Measurements from ENCODE around the gene IGFBP2.
"Not testable (repeated sequence)": the region's sequence is repeated elsewhere in the genome, so short reads cannot be mapped to it uniquely, and the experiment has no call there.

The IGFBP2 gene

GRCh38 chr2:216632952-216633615 is at the start of gene IGFBP2:
IGFBP2 (plus strand) TSS chr2:216633420; CDS start chr2:216633524, 104 bp downstream.
- DNase-seq (ENCODE audit: low spot score in 2 of 2) (no peak), ATAC-seq (ENCODE audit: low read depth) (no peak)
- Mint-ChIP-seq H3K9me3 (no peaks in the 10 kb centered on the region), H3K36me3 (peaks cover 2% of the 10 kb centered on the region), H3K27ac (no peak within 1 kb of the TSS), H3K4me3 (peak within 1 kb of the TSS; percentile 69), H3K4me1 (peaks cover 15% of the 10 kb centered on the region), H3K27me3 (peaks cover 36% of the 10 kb centered on the region)

- DNase-seq (ENCODE audit: low spot score in 2 of 2) (no peak), ATAC-seq (ENCODE audit: low read depth) (no peak)
- H3K4me3 Mint-ChIP-seq: no peak overlapping the region
- no peak overlapping the region for H3K27ac Mint-ChIP-seq
- no peaks in the 10 kb centered on the region for H3K4me1 Mint-ChIP-seq
- no peaks in the 10 kb centered on the region for H3K36me3 Mint-ChIP-seq
- H3K9me3 Mint-ChIP-seq: no peaks in the 10 kb centered on the region
- H3K27me3 Mint-ChIP-seq: peaks cover 16% of the 10 kb centered on the region
Measured at GRCh38 chr2:216583606-216584005, 49.6 kb upstream of the IGFBP2 start.

DNA sequence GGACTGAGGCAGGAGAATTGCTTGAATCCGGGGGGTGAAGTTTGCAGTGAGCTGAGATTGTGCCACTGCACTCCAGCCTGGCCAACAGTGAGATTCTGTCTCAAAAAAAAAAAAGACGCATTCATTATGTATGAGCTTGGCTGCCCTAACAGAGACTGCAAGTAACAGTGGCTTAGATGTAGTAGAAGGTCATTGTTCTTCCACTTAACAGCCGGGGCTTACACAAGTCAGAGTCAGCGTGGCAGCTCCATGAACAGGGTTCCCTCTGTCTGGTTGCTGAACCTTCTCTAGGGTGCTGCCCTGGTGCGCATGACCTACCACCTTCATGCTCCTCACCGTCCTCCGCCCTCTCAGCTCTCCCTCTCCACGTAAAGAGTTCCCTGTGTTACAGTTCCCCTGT is 49.1 kb upstream of the IGFBP2 start:
- Mint-ChIP-seq H3K9me3 (no peaks in the 10 kb centered on the region), H3K4me1 (no peaks in the 10 kb centered on the region), H3K36me3 (no peaks in the 10 kb centered on the region), H3K27ac (no peak overlapping the region), H3K4me3 (no peak overlapping the region), H3K27me3 (peaks cover 16% of the 10 kb centered on the region)
- ATAC-seq (ENCODE audit: low read depth) (no peak), DNase-seq (ENCODE audit: low spot score in 2 of 2) (no peak)

GRCh38 chr2:216585441-216585840 is 47.8 kb upstream of the IGFBP2 start:
- H3K9me3 Mint-ChIP-seq: no peaks in the 10 kb centered on the region
- no peak overlapping the region for H3K27ac Mint-ChIP-seq
- DNase-seq (ENCODE audit: low spot score in 2 of 2) (no peak), ATAC-seq (ENCODE audit: low read depth) (no peak)
- H3K4me1 Mint-ChIP-seq: no peaks in the 10 kb centered on the region
- H3K36me3 Mint-ChIP-seq: no peaks in the 10 kb centered on the region
- no peak overlapping the region for H3K4me3 Mint-ChIP-seq
- H3K27me3 Mint-ChIP-seq: peaks cover 16% of the 10 kb centered on the region

DNA sequence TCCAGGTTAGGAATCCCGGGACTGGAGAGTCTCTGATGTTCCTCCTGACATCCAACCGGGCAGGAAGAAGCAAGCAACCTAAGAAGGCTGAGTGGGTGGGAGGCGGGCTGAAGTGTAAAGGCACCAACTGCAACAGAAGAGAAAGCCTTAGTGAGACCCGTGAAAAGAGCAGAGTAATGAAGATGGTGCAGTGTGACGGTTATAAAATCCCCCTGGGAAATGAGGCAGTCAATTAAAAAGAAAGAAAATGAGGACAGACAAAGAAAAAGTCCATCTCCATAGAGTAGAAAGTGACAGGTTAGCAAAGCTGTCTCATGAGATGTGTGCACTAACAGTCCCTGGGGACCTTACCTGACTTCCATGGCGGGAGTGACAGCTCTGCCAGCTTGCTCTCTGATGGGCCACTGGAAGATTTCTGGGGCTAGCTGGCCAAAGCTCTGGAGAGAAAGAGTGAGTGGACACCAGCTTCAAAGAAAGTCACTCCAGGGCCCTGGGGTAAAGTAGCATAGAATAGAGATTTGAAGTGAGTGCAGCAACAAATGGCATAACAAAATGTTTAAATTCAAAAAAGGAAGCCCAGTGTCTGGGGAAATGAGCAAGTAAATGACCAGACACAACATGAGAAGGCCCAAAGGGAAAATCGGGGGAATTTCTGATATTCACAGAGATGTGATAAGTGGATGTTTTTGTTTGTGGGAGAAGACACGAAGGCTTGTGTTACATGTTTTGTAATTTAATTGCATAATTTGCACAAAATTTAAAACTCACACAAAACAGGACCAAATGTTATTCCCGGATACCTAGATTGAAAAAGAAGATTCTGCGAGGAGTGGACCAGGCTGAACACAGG is 44.1 kb upstream of the IGFBP2 start:
- ATAC-seq (ENCODE audit: low read depth) (no peak), DNase-seq (ENCODE audit: low spot score in 2 of 2) (no peak)
- Mint-ChIP-seq H3K27me3 (peaks cover 10% of the 10 kb centered on the region), H3K27ac (no peak overlapping the region), H3K9me3 (no peaks in the 10 kb centered on the region), H3K36me3 (no peaks in the 10 kb centered on the region), H3K4me3 (no peak overlapping the region), H3K4me1 (no peaks in the 10 kb centered on the region)

- DNase-seq (ENCODE audit: low spot score in 2 of 2) (no peak), ATAC-seq (ENCODE audit: low read depth) (no peak)
Measured at GRCh38 chr2:216589791-216590190, 43.4 kb upstream of the IGFBP2 start.

DNA sequence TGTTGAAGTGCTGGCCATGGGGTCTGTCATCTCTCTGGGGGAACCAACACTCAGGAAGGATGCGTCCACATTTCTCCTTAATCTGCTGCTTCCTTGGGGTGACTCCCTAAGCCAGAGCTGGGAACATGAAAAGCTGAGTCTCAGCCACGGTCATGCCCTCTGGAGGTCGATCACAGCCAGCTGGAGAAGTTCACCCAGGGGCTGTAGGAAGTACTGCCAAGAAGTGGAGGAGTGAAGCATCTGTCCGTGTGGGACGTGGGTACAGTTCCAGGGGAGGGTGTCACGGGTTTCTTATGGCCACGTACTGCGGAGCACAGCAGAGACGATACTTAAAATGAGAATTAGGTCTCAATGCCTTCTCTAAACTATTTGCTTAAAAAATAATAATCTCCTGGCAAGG is 42.4 kb upstream of the IGFBP2 start:
- ATAC-seq (ENCODE audit: low read depth) (no peak), DNase-seq (ENCODE audit: low spot score in 2 of 2) (no peak)
- H3K4me3 Mint-ChIP-seq: no peak overlapping the region
- no peak overlapping the region for H3K27ac Mint-ChIP-seq
- no peaks in the 10 kb centered on the region for H3K9me3 Mint-ChIP-seq
- H3K4me1 Mint-ChIP-seq: no peaks in the 10 kb centered on the region
- H3K27me3 Mint-ChIP-seq: peaks cover 5% of the 10 kb centered on the region
- no peaks in the 10 kb centered on the region for H3K36me3 Mint-ChIP-seq

More at GRCh38 chr2:216589791-216590190, 43.4 kb upstream of the IGFBP2 start:
- Mint-ChIP-seq H3K27me3 (peaks cover 5% of the 10 kb centered on the region), H3K9me3 (no peaks in the 10 kb centered on the region), H3K4me3 (no peak overlapping the region), H3K36me3 (no peaks in the 10 kb centered on the region), H3K4me1 (no peaks in the 10 kb centered on the region), H3K27ac (no peak overlapping the region)

DNA sequence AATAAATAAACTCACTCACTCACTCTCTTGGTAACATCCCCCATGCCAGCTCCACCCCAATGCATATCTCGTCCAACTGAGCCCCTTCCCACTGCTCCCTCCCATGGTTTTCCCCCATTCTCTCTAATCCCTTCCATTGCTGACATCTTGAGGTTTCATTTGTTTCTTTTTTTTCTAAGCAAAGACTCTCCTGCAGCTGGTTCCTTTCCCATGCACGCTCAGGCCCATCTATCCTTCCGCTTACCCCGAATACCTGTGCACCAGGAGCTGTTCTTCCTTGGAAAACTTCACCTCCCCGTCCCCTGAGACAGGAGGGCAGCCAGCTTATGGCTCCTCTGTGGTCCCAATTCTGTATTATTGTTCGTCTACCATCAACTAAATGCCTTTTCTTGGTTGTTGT is 41.7 kb upstream of the IGFBP2 start:
- Mint-ChIP-seq H3K4me1 (no peaks in the 10 kb centered on the region), H3K27me3 (peaks cover 5% of the 10 kb centered on the region), H3K36me3 (no peaks in the 10 kb centered on the region), H3K4me3 (no peak overlapping the region), H3K9me3 (no peaks in the 10 kb centered on the region), H3K27ac (no peak overlapping the region)
- DNase-seq (ENCODE audit: low spot score in 2 of 2): no peak
- no peak for ATAC-seq (ENCODE audit: low read depth)

GRCh38 chr2:216594081-216594480 is 39.1 kb upstream of the IGFBP2 start:
- ATAC-seq (ENCODE audit: low read depth) (no peak), DNase-seq (ENCODE audit: low spot score in 2 of 2) (no peak)
- H3K27ac Mint-ChIP-seq: no peak overlapping the region
- no peaks in the 10 kb centered on the region for H3K9me3 Mint-ChIP-seq
- H3K4me1 Mint-ChIP-seq: no peaks in the 10 kb centered on the region
- H3K36me3 Mint-ChIP-seq: no peaks in the 10 kb centered on the region
- H3K4me3 Mint-ChIP-seq: no peak overlapping the region
- H3K27me3 Mint-ChIP-seq: peaks cover 5% of the 10 kb centered on the region

- peaks cover 6% of the 10 kb centered on the region for H3K27me3 Mint-ChIP-seq
- DNase-seq (ENCODE audit: low spot score in 2 of 2) (no peak), ATAC-seq (ENCODE audit: low read depth) (no peak)
- no peak overlapping the region for H3K4me3 Mint-ChIP-seq
- no peaks in the 10 kb centered on the region for H3K9me3 Mint-ChIP-seq
- no peaks in the 10 kb centered on the region for H3K36me3 Mint-ChIP-seq
- no peaks in the 10 kb centered on the region for H3K4me1 Mint-ChIP-seq
- H3K27ac Mint-ChIP-seq: no peak overlapping the region
Measured at GRCh38 chr2:216596236-216596979, 36.8 kb upstream of the IGFBP2 start.

DNA sequence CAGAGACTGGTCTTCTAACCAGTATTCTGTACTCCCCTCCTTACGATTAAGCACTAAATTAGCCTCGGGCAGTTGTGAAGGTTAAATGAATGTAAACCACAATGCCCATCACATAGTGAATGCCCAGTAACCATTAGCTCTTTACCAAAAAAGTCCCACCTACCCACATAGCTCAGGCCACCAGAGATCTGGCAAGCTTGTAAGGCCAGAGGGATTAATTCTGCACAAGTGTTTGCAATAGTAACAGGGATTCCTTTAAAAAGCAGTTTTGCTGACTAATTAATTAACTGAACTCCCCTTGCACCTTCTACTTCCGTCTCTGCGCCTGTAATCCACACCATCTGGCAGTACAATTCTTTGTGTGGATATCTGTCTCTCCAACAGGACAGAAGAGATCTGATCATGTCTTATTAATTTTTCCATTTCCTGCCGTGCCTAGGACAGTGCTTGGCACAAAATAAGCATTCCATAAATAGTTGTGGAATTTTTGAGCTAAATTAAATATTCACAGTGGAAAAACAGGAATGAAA is 36.2 kb upstream of the IGFBP2 start:
- Mint-ChIP-seq H3K4me3 (no peak overlapping the region), H3K36me3 (no peaks in the 10 kb centered on the region), H3K27me3 (peaks cover 6% of the 10 kb centered on the region), H3K9me3 (no peaks in the 10 kb centered on the region), H3K27ac (no peak overlapping the region), H3K4me1 (no peaks in the 10 kb centered on the region)
- DNase-seq (ENCODE audit: low spot score in 2 of 2): no peak
- ATAC-seq (ENCODE audit: low read depth): no peak

DNA sequence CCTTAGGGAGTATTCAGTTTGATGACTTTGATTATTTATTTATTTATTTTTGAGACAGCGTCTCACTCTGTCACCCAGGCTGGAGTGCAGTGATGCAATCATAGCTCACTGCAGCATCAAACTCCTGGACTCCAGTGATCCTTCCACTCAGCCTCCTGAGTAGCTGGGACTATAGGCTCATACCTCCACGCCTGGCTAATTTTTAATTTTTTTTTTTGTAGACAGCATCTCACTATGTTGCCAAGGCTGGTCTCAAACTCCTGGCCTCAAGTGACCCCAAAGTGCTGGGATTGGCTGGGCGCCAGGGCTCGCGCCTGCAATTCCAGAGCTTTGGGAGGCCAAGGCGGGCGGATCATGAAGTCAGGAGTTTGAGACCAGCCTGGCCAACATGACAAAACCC is 35.4 kb upstream of the IGFBP2 start:
- H3K27me3 Mint-ChIP-seq; H3K4me3 Mint-ChIP-seq; H3K36me3 Mint-ChIP-seq; ATAC-seq (ENCODE audit: low read depth); H3K9me3 Mint-ChIP-seq; H3K27ac Mint-ChIP-seq; H3K4me1 Mint-ChIP-seq; DNase-seq (ENCODE audit: low spot score in 2 of 2): not testable (repeated sequence)

DNA sequence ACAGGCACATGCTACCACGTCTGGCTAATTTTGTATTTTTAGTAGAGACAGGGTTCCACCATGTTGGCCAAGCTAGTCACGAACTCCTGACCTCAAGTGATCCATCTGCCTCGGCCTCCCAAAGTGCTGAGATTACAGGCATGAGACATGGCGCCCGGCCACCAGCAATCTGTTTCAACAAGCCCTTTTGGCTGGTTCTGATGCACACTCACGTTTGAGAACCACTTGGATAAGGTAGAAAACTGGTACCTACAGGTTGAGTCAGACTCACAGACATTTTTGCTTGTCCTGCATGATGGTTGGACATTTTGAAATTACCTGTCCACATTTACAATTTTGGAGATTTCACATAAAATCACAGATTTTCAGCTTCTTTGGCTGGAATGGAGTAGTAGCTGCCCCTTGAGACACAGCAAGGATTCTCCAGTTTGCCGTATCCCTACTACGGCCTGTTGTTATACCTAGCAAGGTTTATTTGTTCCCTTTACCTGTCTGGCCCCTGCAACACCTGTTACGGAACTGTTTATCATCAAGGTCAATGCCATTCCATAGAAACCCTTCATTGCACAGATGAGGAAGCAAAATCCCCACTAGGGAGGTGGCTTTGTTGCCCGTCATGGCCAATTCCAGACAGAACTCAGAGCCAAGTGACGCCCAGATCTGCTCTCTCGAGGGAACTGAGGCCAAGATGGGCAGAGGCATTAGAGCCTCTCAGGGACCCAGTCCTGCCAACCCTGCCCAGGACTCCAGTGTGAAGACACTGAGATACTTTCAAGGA is 31.4 kb upstream of the IGFBP2 start:
- peaks cover 5% of the 10 kb centered on the region for H3K4me1 Mint-ChIP-seq
- no peaks in the 10 kb centered on the region for H3K36me3 Mint-ChIP-seq
- H3K4me3 Mint-ChIP-seq: no peak overlapping the region
- no peaks in the 10 kb centered on the region for H3K9me3 Mint-ChIP-seq
- H3K27me3 Mint-ChIP-seq: peaks cover 17% of the 10 kb centered on the region
- no peak overlapping the region for H3K27ac Mint-ChIP-seq
- ATAC-seq (ENCODE audit: low read depth) (no peak), DNase-seq (ENCODE audit: low spot score in 2 of 2) (no peak)

Data from memory B cell (primary cell).